ES-I3 (cell line): Measurements from ENCODE around the gene NOL9.

ENCODE experiments used
- H3K36me3 ChIP-seq: 2 replicates; pipeline ENCODE4 v1.6.1; 2013; ENCODE audit warnings: mild to moderate bottlenecking, low read length, control low read depth, moderate library complexity; ENCODE audit not compliant: insufficient read depth
- H3K4me1 ChIP-seq: 2 replicates; pipeline ENCODE4 v1.6.1; 2013; ENCODE audit warnings: mild to moderate bottlenecking, control low read depth, low read length; ENCODE audit not compliant: insufficient read depth
- H3K9ac ChIP-seq: 2 replicates; pipeline ENCODE4 v1.6.1; 2013; ENCODE audit warnings: low read depth, mild to moderate bottlenecking, low read length, moderate library complexity
- H3K9me3 ChIP-seq: 2 replicates; pipeline ENCODE4 v1.6.1; 2013; ENCODE audit warnings: mild to moderate bottlenecking, low read length, moderate library complexity; ENCODE audit not compliant: control insufficient read depth, insufficient read depth

The NOL9 gene

DNA sequence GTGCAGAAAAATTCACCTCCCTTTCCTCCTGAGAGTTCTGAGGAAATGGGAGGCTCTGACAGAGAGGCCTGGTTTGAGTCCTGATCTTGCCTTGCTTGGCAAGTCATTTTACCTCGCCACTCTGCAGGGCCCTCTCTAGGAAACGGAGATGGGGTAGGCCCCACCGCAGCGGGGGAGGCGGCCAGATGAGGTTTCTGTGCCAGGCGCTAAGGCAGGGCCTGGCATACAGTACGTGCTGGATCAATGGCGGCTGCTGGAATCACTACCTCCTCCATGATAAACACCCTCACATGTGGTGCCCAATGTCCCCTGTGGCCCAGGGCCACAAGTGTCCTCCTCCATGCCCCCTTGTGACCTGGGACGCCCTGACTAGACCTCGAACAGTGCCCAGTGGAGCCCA, 62.3 kb downstream of the NOL9 start:
- Histone ChIP-seq H3K36me3 (no peaks in the 10 kb centered on the region), H3K9me3 (no peaks in the 10 kb centered on the region), H3K9ac (peak overlapping the region; percentile 89; the same call in 1 of the 2 replicates), H3K4me1 (peaks cover 34% of the 10 kb centered on the region)

DNA sequence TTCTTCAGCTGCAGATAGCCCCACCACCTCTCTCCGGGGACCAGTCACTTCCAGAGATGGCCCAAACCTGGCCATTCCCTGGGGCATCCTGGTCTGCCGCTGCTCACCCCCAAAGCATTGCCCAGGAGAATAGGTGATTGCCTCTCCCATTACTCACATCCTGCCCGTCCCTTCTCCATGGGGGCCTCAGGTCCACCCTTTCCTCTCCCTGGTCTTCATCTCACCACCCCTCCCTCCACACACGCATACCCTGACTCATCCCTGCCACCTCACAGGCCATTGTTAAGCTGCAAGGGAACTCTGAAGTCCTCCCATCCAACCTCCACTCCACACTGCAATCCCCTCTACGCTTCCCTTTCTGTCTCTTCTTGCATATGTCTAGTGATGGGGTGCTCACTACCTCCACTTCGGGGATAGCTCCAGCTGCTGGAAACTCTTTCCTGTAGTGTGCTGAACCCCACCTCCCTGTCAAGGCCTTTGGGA, 62.8 kb downstream of the NOL9 start, which contains the start of gene PLEKHG5:
PLEKHG5 (minus strand) TSS at position 188 of the 483 bp plus-strand sequence. CDS start 14,096 bp downstream, outside the sequence.
- Histone ChIP-seq H3K9me3 (no peaks in the 10 kb centered on the region), H3K36me3 (no peaks in the 10 kb centered on the region), H3K9ac (peak within 1 kb of the TSS; percentile 89), H3K4me1 (peaks cover 34% of the 10 kb centered on the region)

DNA sequence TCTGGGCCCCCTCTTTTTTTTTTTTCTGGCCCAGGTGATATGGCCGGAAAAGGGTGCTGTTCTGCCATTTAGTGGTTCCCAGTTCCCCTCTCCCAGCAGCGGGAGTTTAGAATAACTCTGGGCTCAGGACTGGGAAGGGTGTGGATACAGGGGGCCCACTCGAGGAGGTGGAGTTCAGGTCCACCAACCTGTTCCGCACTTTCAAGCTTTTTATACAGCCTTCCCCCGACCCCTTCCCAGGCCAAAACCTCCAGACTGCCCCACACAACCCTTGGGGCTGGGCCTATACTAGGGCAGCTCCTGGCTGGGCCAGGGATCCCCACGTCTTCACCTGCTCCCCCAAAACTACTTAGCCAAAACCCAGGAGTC, 63.2 kb downstream of the NOL9 start:
- no peaks in the 10 kb centered on the region for H3K36me3 ChIP-seq
- no peaks in the 10 kb centered on the region for H3K9me3 ChIP-seq
- H3K9ac ChIP-seq: peak overlapping the region; percentile 89
- peaks cover 33% of the 10 kb centered on the region for H3K4me1 ChIP-seq

DNA sequence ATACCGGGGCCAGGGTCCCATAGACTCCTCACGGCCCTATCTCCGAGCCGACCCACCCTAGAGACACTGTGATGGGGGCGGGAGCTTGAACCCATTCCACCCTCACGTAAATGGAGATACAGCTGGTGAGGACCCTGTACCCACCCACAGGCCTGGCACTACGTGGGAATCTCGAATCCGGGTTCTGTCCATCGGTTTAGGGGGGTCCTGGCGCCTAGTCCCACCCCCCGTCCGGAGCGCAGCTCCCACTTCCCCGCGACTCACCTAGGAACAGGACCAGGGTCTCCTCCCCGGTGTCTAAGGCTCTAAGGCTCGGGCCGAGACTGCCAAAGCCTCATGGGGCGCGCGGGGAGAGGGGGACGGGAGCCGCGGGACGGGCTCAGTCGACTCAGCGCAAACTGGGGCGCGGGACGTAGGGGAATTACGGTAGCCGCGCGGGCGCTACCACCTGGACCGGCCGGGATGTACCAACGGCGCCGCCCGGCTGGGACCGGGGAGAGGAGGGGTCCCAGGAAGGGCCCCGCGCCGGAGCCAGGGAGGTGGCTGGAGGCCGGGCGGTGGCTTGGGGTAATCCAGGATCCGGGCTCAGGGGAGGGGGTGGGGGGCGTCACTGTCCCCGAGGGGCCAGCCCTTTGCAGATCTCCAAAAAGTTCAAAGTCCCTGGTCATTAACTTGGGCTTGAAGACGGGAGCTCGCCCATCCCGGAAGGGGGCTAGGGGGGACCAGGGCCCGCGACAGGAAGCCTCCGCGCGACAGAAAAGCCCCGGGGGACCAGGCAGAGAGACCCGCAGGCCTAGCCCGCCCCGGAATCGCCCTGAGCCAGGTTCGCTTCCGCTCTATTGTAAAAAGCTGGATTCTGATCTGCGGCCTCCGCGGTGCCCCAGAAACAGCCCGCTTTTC, 63.9 kb downstream of the NOL9 start:
- H3K36me3 ChIP-seq: no peaks in the 10 kb centered on the region
- H3K9ac ChIP-seq: peak overlapping the region; percentile 89
- H3K9me3 ChIP-seq: no peaks in the 10 kb centered on the region
- peaks cover 27% of the 10 kb centered on the region for H3K4me1 ChIP-seq

DNA sequence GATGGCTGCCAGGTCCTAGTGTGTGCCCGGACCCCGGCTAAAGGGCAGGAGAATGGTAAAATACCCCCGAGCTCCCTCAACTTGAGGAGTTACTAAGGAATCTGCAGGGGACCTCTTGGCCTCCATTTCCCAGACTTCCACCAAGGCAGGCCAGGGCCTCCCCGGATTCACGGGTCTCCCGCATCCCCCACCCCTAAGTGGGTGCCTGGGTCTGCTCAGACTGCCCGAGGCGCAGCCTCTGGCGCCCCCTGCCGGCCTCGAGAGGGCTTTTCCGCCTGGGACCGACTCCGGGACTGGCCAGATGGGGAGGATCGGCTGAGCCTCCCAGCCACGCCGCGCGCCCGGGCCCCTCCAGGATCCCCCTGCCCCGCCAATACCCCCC, 64.5 kb downstream of the NOL9 start:
- H3K9ac ChIP-seq: peak overlapping the region; percentile 89

DNA sequence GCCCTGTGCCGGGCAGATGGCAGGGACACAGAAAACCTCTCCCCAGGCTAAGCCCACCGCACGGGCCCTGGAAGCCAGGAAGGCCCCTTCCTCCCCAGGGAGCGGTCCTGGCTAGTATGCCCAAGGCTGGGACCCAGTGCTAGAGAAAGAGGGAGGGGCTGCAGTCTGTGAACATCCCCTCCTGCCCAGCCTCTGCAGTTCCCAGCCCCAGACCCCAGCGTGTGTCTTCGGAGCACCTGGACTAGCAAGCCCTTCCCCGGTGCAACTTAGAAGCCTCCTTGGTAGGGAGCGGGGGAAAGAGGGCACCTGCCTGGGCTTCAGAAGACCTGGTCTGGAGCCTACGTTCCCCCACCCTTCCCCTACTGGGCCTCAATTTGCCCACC, 64.9 kb downstream of the NOL9 start:
- Histone ChIP-seq H3K36me3 (no peaks in the 10 kb centered on the region), H3K9me3 (no peaks in the 10 kb centered on the region), H3K9ac (peak overlapping the region; percentile 89; the same call in 1 of the 2 replicates), H3K4me1 (peaks cover 25% of the 10 kb centered on the region)

More for the DNA sequence above, 64.5 kb downstream of the NOL9 start:
- Histone ChIP-seq H3K4me1 (peaks cover 25% of the 10 kb centered on the region), H3K36me3 (no peaks in the 10 kb centered on the region), H3K9me3 (no peaks in the 10 kb centered on the region)

DNA sequence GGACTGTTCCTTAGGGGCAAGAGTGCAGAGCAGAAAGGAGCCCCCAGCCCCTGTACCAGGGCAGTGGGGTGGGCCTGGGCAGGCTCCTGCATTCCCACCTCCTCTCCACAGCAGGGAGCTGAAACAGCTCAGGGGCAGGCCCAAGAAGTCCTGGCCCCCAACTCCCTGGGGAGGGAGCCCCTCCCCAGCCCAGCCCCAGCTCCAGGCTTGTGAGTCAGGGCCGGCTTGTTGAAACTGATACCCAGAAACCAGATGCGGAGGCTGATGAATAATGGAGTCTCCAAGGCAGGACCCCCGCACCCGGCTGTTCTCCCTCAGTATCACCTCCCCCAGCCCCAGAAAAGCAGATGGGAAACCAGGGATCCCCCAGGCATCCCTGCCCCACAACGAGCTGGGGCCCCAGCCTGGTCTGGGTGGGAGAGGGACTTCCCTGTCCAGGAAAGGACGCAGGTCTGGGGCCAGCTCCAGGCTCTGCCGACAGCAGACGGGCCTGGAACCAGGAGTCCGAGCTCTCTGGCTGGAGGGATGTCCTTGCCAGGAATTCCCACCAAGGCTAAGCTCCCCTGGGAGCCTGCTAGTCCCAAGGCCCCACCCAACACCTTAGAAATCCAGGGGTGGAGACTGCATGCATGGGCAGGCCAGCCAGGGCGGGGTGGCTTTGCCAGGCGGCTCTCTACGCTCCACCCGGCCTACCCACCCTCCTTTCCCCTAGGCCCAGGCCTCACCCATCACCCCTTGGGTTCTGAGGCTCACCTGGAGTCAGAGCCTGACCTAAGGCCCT, 65.5 kb downstream of the NOL9 start:
- H3K4me1 ChIP-seq: peaks cover 25% of the 10 kb centered on the region

DNA sequence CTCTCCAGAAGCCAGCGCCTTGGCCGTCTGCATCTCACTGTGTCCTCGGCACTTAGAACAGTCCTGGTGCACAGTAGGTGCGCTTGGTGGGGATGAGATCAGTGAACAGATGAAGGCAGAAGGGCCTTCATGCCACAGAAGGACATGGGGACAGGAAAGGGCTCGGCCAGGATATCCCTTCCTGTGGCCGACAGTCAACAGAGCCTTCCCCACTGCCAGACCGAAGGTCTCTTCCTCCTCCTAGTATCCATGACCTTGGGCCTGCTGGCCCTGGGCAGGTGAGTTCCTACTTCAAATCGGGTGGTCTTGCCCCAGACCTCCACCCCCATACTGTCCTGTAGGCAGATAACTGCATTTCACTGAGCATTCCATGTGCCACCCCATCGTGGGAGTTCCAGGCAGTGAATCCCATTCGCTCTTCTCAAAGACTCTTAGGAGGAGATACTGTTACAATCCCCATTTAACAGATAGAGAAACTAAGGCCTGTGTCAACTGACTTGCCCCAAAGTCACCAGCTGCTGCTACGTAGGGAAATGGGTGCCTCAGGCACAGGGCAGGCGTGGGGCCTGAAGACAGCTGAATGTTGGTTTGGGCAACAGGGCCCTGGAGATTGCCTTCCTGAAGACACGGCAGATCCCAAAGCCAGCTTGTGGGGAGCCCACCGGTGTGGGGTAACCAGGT, 66.4 kb downstream of the NOL9 start:
- H3K9ac ChIP-seq: no peak overlapping the region
- H3K36me3 ChIP-seq: no peaks in the 10 kb centered on the region; the same call in 1 of the 2 replicates
- no peaks in the 10 kb centered on the region for H3K9me3 ChIP-seq
- peaks cover 23% of the 10 kb centered on the region for H3K4me1 ChIP-seq

More for the DNA sequence above, 65.5 kb downstream of the NOL9 start:
- H3K9ac ChIP-seq: 0 out of 2 replicates have a peak overlapping the region, but pooled peaks have one; percentile 89
- no peaks in the 10 kb centered on the region for H3K9me3 ChIP-seq
- no peaks in the 10 kb centered on the region for H3K36me3 ChIP-seq

DNA sequence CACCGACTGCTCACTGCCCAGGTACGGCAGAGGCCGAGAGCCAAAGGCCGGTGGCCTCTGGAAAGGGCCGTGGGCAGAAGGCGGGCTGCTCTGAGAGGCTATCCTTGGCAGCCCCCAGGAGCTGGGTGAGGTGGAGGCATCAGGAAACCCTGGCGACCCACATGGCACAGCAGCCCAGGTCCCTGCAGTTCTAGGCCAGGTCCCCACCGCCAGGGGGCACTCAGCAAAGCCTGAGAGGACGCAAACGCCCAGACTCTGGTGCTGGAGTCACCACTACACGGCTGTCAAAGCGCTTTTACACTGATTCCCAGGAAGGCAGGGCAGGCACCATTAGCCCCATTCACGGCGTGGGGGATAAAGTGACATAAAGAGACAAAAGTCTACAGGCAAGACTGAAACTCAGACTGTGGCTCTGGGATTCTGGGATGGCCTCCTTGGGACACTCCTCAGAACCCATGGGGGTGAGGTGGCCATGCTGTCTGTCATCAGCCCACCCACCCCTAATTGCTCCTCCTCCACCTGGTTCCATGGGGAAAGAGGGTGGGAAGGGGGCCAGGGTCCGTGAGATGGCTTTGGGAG, 67.8 kb downstream of the NOL9 start:
- Histone ChIP-seq H3K9ac (peak overlapping the region; percentile 55; the same call in 1 of the 2 replicates), H3K9me3 (no peaks in the 10 kb centered on the region), H3K36me3 (peaks cover 3% of the 10 kb centered on the region; the same call in 1 of the 2 replicates), H3K4me1 (peaks cover 10% of the 10 kb centered on the region; the same call in 1 of the 2 replicates)

DNA sequence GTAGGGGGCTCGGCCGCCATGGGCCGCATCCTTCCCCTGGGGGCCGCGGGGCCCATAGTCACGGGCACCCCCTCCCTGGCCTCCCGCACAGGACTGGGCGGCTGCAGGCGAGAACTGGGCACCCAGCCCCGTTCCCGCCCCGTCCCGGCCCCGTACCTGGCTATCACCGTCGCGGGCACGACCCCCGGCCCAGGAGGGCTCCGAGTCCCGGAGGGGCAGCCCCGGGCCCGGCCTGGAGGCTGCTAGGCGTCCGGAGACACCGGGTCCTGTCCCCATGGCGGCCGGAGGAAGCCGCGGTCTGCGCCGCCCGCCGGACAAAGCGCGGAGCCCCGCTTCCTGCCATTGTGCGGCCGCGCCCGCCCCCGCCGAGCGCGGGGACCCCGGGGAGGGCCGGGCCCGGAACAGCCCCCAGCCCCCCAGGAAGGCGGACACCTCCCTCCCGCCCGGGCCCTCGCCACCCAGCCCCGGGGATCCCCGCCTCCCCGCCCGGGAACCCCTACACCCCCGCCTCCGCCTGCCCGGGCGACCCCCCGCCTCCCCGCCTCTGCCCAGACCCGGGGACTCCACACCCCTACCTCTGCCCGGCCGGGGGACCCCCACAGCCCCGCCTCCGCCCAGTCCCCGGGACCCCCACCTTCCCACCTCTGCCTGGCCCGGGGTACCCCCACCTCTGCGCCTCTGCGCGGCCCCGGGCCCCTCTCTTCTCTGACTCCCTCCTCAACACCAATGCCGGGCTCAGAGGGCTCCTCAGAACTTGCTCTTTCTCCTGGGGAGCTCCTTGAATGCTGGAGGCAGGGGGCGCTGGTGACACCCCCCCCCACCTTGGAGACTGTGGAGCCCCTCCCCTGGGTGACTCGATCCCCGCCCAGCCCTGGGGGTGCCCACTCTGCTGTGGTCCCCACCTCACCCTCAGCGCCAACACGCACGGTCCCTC, 68.9 kb downstream of the NOL9 start:
- Histone ChIP-seq H3K9me3 (no peaks in the 10 kb centered on the region), H3K9ac (peak overlapping the region; percentile 57), H3K36me3 (peaks cover 3% of the 10 kb centered on the region; the same call in 1 of the 2 replicates), H3K4me1 (peaks cover 10% of the 10 kb centered on the region; the same call in 1 of the 2 replicates)

DNA sequence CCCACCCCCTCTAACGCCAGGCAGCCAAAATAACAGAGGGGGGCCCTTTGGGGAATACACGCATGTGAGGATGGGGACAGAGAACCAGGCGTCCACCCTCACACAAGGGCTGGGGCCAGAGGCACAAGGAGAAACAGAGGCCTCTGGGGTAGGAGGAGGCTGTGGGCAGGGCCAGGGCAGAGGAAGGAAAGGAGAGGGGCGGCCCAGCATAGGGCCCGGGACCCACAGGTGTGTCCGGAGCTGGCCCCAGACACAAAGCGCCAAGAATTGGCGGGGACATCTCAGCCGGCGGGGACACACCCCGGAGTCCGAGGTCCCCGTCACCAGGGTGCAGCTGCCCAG, 69.5 kb downstream of the NOL9 start:
- Histone ChIP-seq H3K9me3 (no peaks in the 10 kb centered on the region), H3K9ac (peak overlapping the region; percentile 57), H3K36me3 (peaks cover 3% of the 10 kb centered on the region; the same call in 1 of the 2 replicates), H3K4me1 (peaks cover 10% of the 10 kb centered on the region; the same call in 1 of the 2 replicates)

DNA sequence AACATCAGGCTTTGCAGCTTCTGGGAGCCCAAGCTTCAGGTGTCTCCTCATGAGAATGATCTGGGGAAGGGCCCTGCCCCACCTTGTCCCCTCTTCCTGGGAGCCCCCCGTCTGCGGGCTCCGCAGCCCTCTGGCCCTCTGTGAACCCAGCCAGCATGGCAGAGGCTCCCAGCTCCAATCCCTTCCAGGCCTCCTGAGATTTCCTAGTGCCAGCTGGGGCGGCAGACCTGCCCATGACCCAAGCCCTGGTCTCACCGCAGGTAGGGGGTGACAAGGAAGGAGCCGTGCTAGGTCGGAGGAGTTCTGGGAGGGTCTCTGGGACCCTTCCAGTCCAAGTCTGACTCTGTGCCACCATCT, 70.6 kb downstream of the NOL9 start:
- peaks cover 3% of the 10 kb centered on the region; the same call in 1 of the 2 replicates for H3K36me3 ChIP-seq
- no peaks in the 10 kb centered on the region for H3K9me3 ChIP-seq
- H3K4me1 ChIP-seq: no peaks in the 10 kb centered on the region
- H3K9ac ChIP-seq: no peak overlapping the region
